ACC112 (cell line): ENCODE results near the gene ATXN1.

Experiments used
- H2AFZ ChIP-seq: fragments of 200-600 bp; sonication (generic); one replicate; pipeline ENCODE4 v1.6.0; 2017; ENCODE audit warnings: antibody characterized with exemption, low read length; ENCODE audit not compliant: unreplicated experiment
- H3K27ac ChIP-seq: fragments of 200-600 bp; sonication (generic); 2 replicates; pipeline ENCODE4 v1.5.1; 2014; ENCODE audit warnings: low read depth, mild to moderate bottlenecking, antibody characterized with exemption, low read length, moderate library complexity
- H3K27me3 ChIP-seq: fragments of 200-600 bp; sonication (generic); 2 replicates; pipeline ENCODE4 v1.6.1; 2014; ENCODE audit warnings: mild to moderate bottlenecking, antibody characterized with exemption, low read length, moderate library complexity, mixed read lengths; ENCODE audit not compliant: insufficient read depth
- H3K36me3 ChIP-seq: fragments of 200-600 bp; sonication (generic); 2 replicates; pipeline ENCODE4 v1.6.1; 2016; ENCODE audit warnings: mild to moderate bottlenecking, antibody characterized with exemption, low read length, moderate library complexity, mixed read lengths; ENCODE audit not compliant: insufficient read depth
- H3K4me1 ChIP-seq: fragments of 200-600 bp; sonication (generic); one replicate; pipeline ENCODE4 v1.6.1; 2016; ENCODE audit warnings: low read length, mixed read lengths; ENCODE audit not compliant: insufficient read depth, unreplicated experiment, control insufficient read depth
- H3K4me3 ChIP-seq: fragments of 200-600 bp; sonication (generic); 2 replicates; pipeline ENCODE4 v1.5.1; 2014; ENCODE audit warnings: mild to moderate bottlenecking, low read depth, low read length
- H3K79me2 ChIP-seq: fragments of 200-600 bp; sonication (generic); one replicate; pipeline ENCODE4 v1.6.0; 2016; ENCODE audit warnings: low read length; ENCODE audit not compliant: control insufficient read depth, unreplicated experiment, insufficient read depth

Gene ATXN1

DNA sequence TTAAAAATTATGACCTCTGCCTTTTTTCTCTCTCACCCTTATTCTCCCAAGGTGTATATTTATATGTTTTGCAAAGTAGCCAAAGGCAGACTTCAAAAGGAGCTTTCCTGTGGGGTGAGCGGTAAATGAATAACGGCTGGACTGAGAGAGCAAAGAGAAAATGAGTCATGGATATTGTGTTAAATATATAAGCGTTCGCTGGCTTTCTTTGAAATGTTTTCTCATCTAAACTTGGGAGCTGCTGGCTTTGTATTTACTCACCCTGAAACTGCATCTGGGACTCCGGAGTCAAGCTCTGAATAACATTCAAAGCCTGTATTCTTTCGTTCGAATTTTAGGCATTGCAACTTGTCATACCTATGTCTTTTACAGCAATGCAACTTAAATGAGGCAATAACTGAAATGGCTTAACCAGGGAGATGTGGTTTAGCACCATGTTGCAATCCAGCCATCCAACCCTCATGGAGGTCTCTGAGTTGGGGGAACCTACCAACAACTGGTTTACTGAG, 32.0 kb downstream of the ATXN1 start:
- Histone ChIP-seq H3K36me3 (no peaks in the 10 kb centered on the region), H2AFZ (no peak overlapping the region), H3K27ac (no peak overlapping the region), H3K79me2 (peaks cover 12% of the 10 kb centered on the region), H3K4me1 (peaks cover 40% of the 10 kb centered on the region), H3K4me3 (no peak overlapping the region), H3K27me3 (no peaks in the 10 kb centered on the region)

DNA sequence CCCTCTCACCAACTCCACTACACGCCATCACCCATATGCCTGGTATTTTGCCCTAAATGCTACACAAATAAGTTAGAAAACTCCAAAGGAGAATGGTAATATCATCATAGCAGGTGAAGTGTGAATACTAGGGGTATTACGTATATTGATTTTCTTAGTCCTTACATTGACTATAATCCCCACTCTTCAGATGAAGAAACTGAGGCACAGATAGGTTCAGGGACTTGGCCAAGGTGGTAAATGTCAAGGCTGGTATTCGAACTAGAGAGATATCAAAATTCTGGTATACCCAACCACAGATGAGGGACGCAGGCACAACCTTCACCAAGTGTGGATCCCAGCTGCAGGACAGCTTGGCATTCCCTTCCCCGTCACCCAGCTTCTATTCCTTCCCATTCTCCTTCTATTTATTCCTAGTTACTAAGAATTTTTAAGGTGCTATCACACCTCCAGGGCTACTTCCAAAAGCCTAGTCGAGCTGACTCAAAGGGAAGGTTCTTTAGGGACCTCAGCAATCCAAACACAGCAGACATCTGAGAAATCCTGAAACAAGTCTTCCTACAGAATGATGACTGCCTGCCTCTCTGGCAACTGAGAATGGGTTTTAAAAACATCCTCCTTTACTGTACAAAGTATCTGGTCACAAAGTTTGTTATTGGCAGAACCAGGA, 32.6 kb downstream of the ATXN1 start:
- Histone ChIP-seq H3K4me3 (no peak overlapping the region), H2AFZ (no peak overlapping the region), H3K4me1 (peaks cover 45% of the 10 kb centered on the region), H3K36me3 (no peaks in the 10 kb centered on the region), H3K27me3 (no peaks in the 10 kb centered on the region), H3K79me2 (peaks cover 14% of the 10 kb centered on the region), H3K27ac (no peak overlapping the region)

- no peak overlapping the region for H3K27ac ChIP-seq
- H3K79me2 ChIP-seq, result peaks cover 18% of the 10 kb centered on the region
- H3K36me3 ChIP-seq, result no peaks in the 10 kb centered on the region
- no peak overlapping the region for H2AFZ ChIP-seq
- no peaks in the 10 kb centered on the region for H3K27me3 ChIP-seq
- peaks cover 51% of the 10 kb centered on the region for H3K4me1 ChIP-seq
- H3K4me3 ChIP-seq, result no peak overlapping the region
Observed at GRCh38 chr6:16727996-16728395, 33.3 kb downstream of the ATXN1 start.

DNA sequence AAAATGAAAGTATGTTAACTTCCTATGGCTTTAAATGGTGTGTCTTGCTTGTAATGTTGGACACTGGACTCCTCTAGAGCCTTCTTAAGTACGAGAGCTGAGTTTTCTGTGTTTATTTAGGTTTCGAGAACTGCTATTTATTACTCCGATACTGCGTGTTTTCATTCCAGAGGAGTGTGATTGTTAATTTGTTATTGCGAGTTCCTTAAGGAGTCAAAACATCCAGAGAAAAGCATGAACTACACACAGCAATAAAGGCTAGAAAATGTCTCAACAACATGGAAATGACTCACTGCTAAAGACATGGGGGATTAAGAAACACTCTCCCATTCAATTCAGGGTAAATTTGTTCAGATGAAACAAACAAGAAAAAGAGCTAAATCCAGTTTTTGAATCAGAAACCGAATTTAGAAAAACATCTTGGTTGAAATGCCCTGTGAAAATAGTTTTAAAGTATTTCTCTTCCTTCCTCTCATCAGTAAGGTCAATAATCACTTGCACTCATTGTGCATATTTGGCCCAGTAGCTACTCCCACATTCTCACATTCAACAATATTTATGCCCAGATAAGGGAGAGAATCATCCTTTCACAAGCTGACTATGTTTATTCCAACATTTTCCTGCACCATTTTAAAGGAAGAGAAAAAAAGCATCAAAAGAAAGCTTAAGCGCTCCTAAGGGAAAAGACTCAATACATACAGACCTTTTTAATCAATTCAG, 36.0 kb downstream of the ATXN1 start:
- peak overlapping the region; percentile 83 for H3K27ac ChIP-seq
- no peaks in the 10 kb centered on the region for H3K27me3 ChIP-seq
- peak overlapping the region; percentile 61 for H3K4me3 ChIP-seq
- no peaks in the 10 kb centered on the region for H3K36me3 ChIP-seq
- peak overlapping the region; percentile 12 for H2AFZ ChIP-seq
- H3K4me1 ChIP-seq, result peaks cover 58% of the 10 kb centered on the region
- peaks cover 33% of the 10 kb centered on the region for H3K79me2 ChIP-seq

DNA sequence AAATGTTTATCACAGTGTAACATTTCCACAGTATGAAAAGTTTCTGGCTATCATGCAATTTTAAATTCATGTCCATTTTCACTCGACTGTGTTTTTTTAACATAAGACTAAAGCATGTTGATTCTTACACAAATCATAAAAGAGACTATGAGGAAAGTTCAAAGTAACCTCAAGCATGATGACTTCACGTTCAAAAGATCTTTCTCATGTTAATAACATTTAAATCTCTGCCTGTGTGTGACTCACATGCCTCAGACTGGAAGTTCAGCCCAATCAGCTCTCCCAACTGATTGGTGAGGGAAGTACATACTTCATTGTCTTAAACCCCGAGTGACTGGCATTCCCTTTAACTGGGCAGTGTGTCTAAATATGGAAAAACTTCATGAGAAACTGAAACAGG, 37.4 kb downstream of the ATXN1 start:
- Histone ChIP-seq H3K27ac (peak overlapping the region; percentile 83), H2AFZ (no peak overlapping the region), H3K27me3 (no peaks in the 10 kb centered on the region), H3K36me3 (no peaks in the 10 kb centered on the region), H3K4me1 (peaks cover 54% of the 10 kb centered on the region), H3K4me3 (peak overlapping the region; percentile 49; the same call in 1 of the 2 replicates), H3K79me2 (peaks cover 33% of the 10 kb centered on the region)

GRCh38 chr6:16723402-16723801, 37.9 kb downstream of the ATXN1 start:
- Histone ChIP-seq H3K4me3 (no peak overlapping the region), H3K27ac (peak overlapping the region; percentile 83), H3K79me2 (peaks cover 31% of the 10 kb centered on the region), H2AFZ (no peak overlapping the region), H3K36me3 (no peaks in the 10 kb centered on the region), H3K4me1 (peaks cover 58% of the 10 kb centered on the region), H3K27me3 (no peaks in the 10 kb centered on the region)

DNA sequence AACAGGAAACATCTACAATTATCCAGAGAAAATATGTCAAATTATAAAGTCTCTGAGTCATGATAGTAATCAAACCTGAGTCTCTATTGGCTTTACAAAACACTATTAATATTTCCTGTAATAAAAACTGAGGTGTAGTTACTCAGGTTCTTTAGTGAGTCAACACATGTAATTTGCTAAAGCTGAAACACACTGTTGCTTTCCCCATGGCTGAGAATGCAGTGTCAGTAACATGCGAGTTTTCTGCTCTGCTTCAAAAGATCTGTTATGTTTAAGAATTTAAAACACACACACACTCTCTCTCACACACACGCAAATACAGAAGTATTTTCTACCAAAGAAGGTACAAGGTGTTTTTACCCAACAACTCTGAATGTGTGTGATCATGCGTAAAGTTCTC, 38.6 kb downstream of the ATXN1 start:
- Histone ChIP-seq H2AFZ (no peak overlapping the region), H3K4me3 (no peak overlapping the region), H3K27ac (no peak overlapping the region), H3K27me3 (no peaks in the 10 kb centered on the region), H3K36me3 (no peaks in the 10 kb centered on the region), H3K79me2 (peaks cover 28% of the 10 kb centered on the region), H3K4me1 (peaks cover 57% of the 10 kb centered on the region)

DNA sequence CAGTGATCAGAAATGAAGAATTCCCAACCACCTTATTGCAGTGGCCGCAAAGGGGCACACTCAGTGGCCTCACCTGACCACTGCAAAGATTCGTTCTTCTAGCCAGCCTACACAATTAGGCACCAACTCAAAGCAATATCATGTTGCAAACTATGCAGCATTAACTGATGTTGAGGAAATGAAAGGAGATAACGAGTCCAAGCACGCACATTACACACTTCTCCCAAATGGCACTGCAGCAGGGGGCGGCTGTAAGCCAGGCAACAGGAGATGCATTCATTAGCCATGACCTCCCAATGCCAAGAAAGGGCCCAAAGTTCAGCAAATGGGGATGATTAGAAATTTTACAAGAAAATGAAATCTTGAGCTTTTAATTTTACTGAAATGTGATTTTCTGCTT, 39.3 kb downstream of the ATXN1 start:
- Histone ChIP-seq H3K4me3 (no peak overlapping the region), H3K4me1 (peaks cover 54% of the 10 kb centered on the region), H3K79me2 (peaks cover 28% of the 10 kb centered on the region), H2AFZ (no peak overlapping the region), H3K27ac (no peak overlapping the region), H3K36me3 (no peaks in the 10 kb centered on the region), H3K27me3 (no peaks in the 10 kb centered on the region)

DNA sequence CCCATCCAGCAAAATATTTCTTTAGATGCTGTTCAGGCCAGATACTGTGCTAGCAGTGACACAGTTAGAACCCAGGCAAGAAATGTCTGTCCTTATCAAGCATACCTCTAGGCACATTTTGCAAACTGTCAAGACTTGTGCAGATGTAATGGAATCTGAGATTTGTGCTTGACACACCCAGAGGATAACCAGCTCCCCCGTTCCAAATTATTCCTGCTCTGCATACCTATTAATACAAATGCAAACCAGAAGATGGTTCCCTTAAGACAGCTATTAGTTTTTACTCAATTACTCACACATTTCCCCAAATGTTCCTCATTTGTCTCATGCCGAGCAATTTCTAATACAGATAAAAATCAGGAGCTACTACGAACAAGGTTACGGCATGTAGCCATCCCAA, 40.4 kb downstream of the ATXN1 start:
- H3K4me1 ChIP-seq, result peaks cover 44% of the 10 kb centered on the region
- H3K79me2 ChIP-seq, result peaks cover 37% of the 10 kb centered on the region
- H3K4me3 ChIP-seq, result no peak overlapping the region
- no peak overlapping the region for H3K27ac ChIP-seq
- no peaks in the 10 kb centered on the region for H3K36me3 ChIP-seq
- no peaks in the 10 kb centered on the region for H3K27me3 ChIP-seq
- H2AFZ ChIP-seq, result no peak overlapping the region

DNA sequence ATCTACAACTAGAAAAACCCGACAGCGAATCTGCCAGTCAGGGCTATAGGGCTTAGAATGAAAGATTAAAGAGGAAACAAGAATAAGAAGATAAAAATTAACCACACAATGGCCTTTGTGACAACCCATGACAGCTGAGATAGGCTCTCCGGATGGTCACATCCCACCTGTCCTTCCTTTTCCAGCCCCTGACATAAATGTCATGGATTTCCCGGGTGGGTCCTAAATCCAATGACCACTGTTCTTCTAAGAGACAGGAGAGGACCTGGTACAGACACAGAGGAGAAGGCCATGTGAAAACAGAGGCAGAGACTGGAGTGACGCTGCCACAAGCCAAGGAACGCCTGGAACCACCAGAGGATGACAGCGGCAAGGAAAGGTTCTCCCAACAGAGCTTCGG, 41.8 kb downstream of the ATXN1 start:
- H3K4me3 ChIP-seq, result no peak overlapping the region
- H3K27me3 ChIP-seq, result no peaks in the 10 kb centered on the region
- H2AFZ ChIP-seq, result no peak overlapping the region
- peaks cover 48% of the 10 kb centered on the region for H3K79me2 ChIP-seq
- no peak overlapping the region for H3K27ac ChIP-seq
- H3K4me1 ChIP-seq, result peaks cover 32% of the 10 kb centered on the region
- no peaks in the 10 kb centered on the region for H3K36me3 ChIP-seq

- Histone ChIP-seq H3K79me2 (peaks cover 45% of the 10 kb centered on the region), H2AFZ (no peak overlapping the region), H3K36me3 (no peaks in the 10 kb centered on the region), H3K4me3 (peak overlapping the region; percentile 44; the same call in 1 of the 2 replicates), H3K4me1 (peaks cover 28% of the 10 kb centered on the region), H3K27ac (no peak overlapping the region), H3K27me3 (no peaks in the 10 kb centered on the region)
Observed at GRCh38 chr6:16718356-16718755, 42.9 kb downstream of the ATXN1 start.
